Esophagus squamous epithelium (tissue), 4 donors: ENCODE results near the gene CCDC88C.

Experiments
- CTCF ChIP-seq, 6 experiments: fragments of 450-650 bp in 4 of 6; fragments of 200-600 bp in 2 of 6; sonication (generic) in 2 of 6; IDR thresholded peaks; one replicate each; pipeline ENCODE4 v1.5.1; 2016 to 2019; ENCODE audit warnings: antibody characterized with exemption in 6 of 6, mild to moderate bottlenecking in 4 of 6, moderate library complexity in 4 of 6
- POLR2A ChIP-seq, 4 donors: fragments of 450-650 bp; IDR thresholded peaks; one replicate each; pipeline ENCODE4 v1.6.1; 2017; ENCODE audit warnings: antibody characterized with exemption in 4 of 4, mild to moderate bottlenecking in 4 of 4, moderate library complexity in 3 of 4

GRCh38 chr14:91293281-91293680 is 124.3 kb downstream of the CCDC88C start:
- TF ChIP-seq POLR2A (IDR thresholded peaks at IDR 0.05) (no peak), CTCF (IDR thresholded peaks at IDR 0.05) (no peak)
